Neural progenitor cell (in vitro differentiated cells): Measurements from ENCODE around the gene AUTS2. TPM values are rescaled to one million over a fixed set of nuclear protein-coding genes. Genes with fewer than 3 reads are reported as not detected.

Source experiments
- DNase-seq: peaks from one replicate; pipeline ENCODE4 v3.0.0-alpha.2; 2016; ENCODE audit warnings: low spot score
- H2AFZ ChIP-seq: fragments of 200-600 bp; sonication (generic); replicated peaks from 2 replicates; pipeline ENCODE4 v1.6.1; 2016; ENCODE audit warnings: antibody characterized with exemption
- H3F3A ChIP-seq: fragments of 200-600 bp; sonication (generic); 2 replicates; pipeline ENCODE4 v1.6.1; 2016; ENCODE audit warnings: antibody characterized with exemption, low read depth
- H3K27ac ChIP-seq: fragments of 200-600 bp; sonication (generic); 2 replicates; pipeline ENCODE4 v1.5.1; 2016; ENCODE audit warnings: mild to moderate bottlenecking
- H3K27me3 ChIP-seq: fragments of 200-600 bp; sonication (generic); 2 replicates; pipeline ENCODE4 v1.6.1; 2016; ENCODE audit warnings: mild to moderate bottlenecking, moderate library complexity
- H3K36me3 ChIP-seq: fragments of 200-600 bp; sonication (generic); 2 replicates; pipeline ENCODE4 v1.5.1; 2016
- H3K4me1 ChIP-seq: fragments of 200-600 bp; sonication (generic); 2 replicates; pipeline ENCODE4 v1.6.1; 2016; ENCODE audit warnings: mixed run types
- H3K4me2 ChIP-seq: fragments of 200-600 bp; sonication (generic); 2 replicates; pipeline ENCODE4 v1.6.1; 2016
- H3K4me3 ChIP-seq: fragments of 200-600 bp; sonication (generic); 2 replicates; pipeline ENCODE4 v1.5.1; 2016
- H3K79me2 ChIP-seq: fragments of 200-600 bp; sonication (generic); 2 replicates; pipeline ENCODE4 v1.6.1; 2016; ENCODE audit warnings: low read depth
- H3K9ac ChIP-seq: fragments of 200-600 bp; sonication (generic); 2 replicates; pipeline ENCODE4 v1.6.1; 2016
- H3K9me3 ChIP-seq: fragments of 200-600 bp; sonication (generic); 2 replicates; pipeline ENCODE4 v1.5.1; 2016; ENCODE audit warnings: low read depth
- H4K20me1 ChIP-seq: fragments of 200-600 bp; sonication (generic); 2 replicates; pipeline ENCODE4 v1.6.1; 2016; ENCODE audit warnings: low read depth
- H3K27ac Mint-ChIP-seq: 3 replicates; pipeline ENCODE4 v1.8.0; 2021; ENCODE audit warnings: mixed read lengths
- H3K27me3 Mint-ChIP-seq: 2 replicates; pipeline ENCODE4 v1.8.0; 2022; ENCODE audit warnings: low read depth, mild to moderate bottlenecking, inconsistent platforms, moderate library complexity, mixed read lengths; ENCODE audit not compliant: insufficient read depth
- H3K36me3 Mint-ChIP-seq: 3 replicates; pipeline ENCODE4 v1.8.0; 2021; ENCODE audit warnings: mixed read lengths
- H3K4me1 Mint-ChIP-seq: 3 replicates; pipeline ENCODE4 v1.8.0; 2021; ENCODE audit warnings: mixed read lengths
- H3K4me3 Mint-ChIP-seq: 3 replicates; pipeline ENCODE4 v1.8.0; 2021; ENCODE audit warnings: mild to moderate bottlenecking, moderate library complexity, mixed read lengths
- H3K9me3 Mint-ChIP-seq: 3 replicates; pipeline ENCODE4 v1.8.0; 2020; ENCODE audit warnings: mixed read lengths
- EZH2 ChIP-seq: fragments of 200-600 bp; sonication (generic); IDR thresholded peaks from 2 replicates; pipeline ENCODE4 v1.6.1; 2017; ENCODE audit warnings: antibody characterized with exemption, mild to moderate bottlenecking, moderate library complexity
- EZH2phosphoT487 ChIP-seq: fragments of 200-600 bp; sonication (generic); IDR thresholded peaks from 2 replicates; pipeline ENCODE4 v1.6.1; 2017; ENCODE audit warnings: antibody characterized with exemption
- total RNA-seq: library from RNA; depleted of rRNA; stranded (reverse); fragments of >200 nt; gene quantifications from 2 replicates; pipeline ENCODE4 v1.2.3, GENCODE V29; 2015; ENCODE audit warnings: low replicate concordance
- TF ChIP-seq, protein P1 (sequence below): fragments of 200-600 bp; sonication (generic); IDR thresholded peaks from 2 replicates; pipeline ENCODE4 v1.5.1; 2017; ENCODE audit warnings: antibody characterized with exemption, mild to moderate bottlenecking

Gene AUTS2
- total RNA-seq, 1 donor from 2014 or later, result 50.0 TPM

GRCh38 chr7:69722843-69723242, 124.6 kb downstream of the AUTS2 start:
- no peak overlapping the region for H3K9ac ChIP-seq
- no peaks in the 10 kb centered on the region for H3K36me3 ChIP-seq
- Mint-ChIP-seq H3K36me3 (peaks cover 3% of the 10 kb centered on the region), H3K4me1 (peaks cover 27% of the 10 kb centered on the region), H3K9me3 (peaks cover 3% of the 10 kb centered on the region), H3K27ac (no peak overlapping the region), H3K4me3 (no peak overlapping the region), H3K27me3 (no peaks in the 10 kb centered on the region)
- no peak overlapping the region for H3K27ac ChIP-seq
- H3K4me1 ChIP-seq, result peaks cover 7% of the 10 kb centered on the region
- no peaks in the 10 kb centered on the region for H4K20me1 ChIP-seq
- no peak overlapping the region for H3K4me3 ChIP-seq
- no peaks in the 10 kb centered on the region for H3K27me3 ChIP-seq
- DNase-seq, result no peak
- no peaks in the 10 kb centered on the region for H3K9me3 ChIP-seq
- H3K4me2 ChIP-seq, result no peak overlapping the region
- H3K79me2 ChIP-seq, result no peaks in the 10 kb centered on the region
- no peaks in the 10 kb centered on the region for H3F3A ChIP-seq
- no peak overlapping the region for H2AFZ ChIP-seq
- no peak for TF ChIP-seq EZH2

- Histone ChIP-seq H3K9me3 (no peaks in the 10 kb centered on the region), H3K4me1 (no peaks in the 10 kb centered on the region), H3K4me3 (no peak overlapping the region), H4K20me1 (no peaks in the 10 kb centered on the region), H3K27ac (no peak overlapping the region), H3K79me2 (no peaks in the 10 kb centered on the region), H3K36me3 (no peaks in the 10 kb centered on the region), H2AFZ (no peak overlapping the region), H3F3A (no peaks in the 10 kb centered on the region), H3K4me2 (no peak overlapping the region), H3K9ac (no peak overlapping the region), H3K27me3 (no peaks in the 10 kb centered on the region)
- Mint-ChIP-seq H3K36me3 (peaks cover 3% of the 10 kb centered on the region), H3K27ac (no peak overlapping the region), H3K9me3 (peaks cover 3% of the 10 kb centered on the region), H3K27me3 (no peaks in the 10 kb centered on the region), H3K4me3 (peak overlapping the region; percentile 7), H3K4me1 (peaks cover 28% of the 10 kb centered on the region)
- no peak for DNase-seq
- no peak for TF ChIP-seq EZH2
- TF ChIP-seq, protein P1, sequence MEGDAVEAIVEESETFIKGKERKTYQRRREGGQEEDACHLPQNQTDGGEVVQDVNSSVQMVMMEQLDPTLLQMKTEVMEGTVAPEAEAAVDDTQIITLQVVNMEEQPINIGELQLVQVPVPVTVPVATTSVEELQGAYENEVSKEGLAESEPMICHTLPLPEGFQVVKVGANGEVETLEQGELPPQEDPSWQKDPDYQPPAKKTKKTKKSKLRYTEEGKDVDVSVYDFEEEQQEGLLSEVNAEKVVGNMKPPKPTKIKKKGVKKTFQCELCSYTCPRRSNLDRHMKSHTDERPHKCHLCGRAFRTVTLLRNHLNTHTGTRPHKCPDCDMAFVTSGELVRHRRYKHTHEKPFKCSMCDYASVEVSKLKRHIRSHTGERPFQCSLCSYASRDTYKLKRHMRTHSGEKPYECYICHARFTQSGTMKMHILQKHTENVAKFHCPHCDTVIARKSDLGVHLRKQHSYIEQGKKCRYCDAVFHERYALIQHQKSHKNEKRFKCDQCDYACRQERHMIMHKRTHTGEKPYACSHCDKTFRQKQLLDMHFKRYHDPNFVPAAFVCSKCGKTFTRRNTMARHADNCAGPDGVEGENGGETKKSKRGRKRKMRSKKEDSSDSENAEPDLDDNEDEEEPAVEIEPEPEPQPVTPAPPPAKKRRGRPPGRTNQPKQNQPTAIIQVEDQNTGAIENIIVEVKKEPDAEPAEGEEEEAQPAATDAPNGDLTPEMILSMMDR, result no peak
- TF ChIP-seq EZH2phosphoT487, result no peak
These were observed 125.4 kb downstream of the AUTS2 start for GRCh38 chr7:69723663-69724062.

DNA sequence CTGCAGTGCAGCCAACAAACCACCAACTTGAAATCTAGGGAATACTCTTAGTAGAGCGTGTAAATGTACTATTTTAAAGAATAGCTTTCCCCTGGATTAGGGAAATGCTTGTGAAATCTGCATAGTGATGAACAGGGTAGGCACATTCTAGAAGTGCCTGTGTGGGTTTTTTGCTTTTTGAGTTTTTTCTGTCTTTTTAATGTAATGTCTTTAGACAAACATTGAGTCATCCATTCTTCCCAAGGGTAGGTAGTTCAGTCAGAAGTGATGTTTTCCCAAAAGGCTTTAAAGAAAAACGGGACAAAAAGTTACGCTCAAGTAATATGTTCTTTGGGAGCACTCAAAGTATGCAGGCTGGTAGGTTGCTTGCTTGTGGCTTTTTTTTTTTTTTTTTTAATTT, 130.0 kb downstream of the AUTS2 start:
- Mint-ChIP-seq H3K9me3 (peaks cover 3% of the 10 kb centered on the region), H3K4me1 (peaks cover 29% of the 10 kb centered on the region), H3K27ac (no peak overlapping the region), H3K36me3 (peaks cover 3% of the 10 kb centered on the region), H3K4me3 (no peak overlapping the region), H3K27me3 (no peaks in the 10 kb centered on the region)
- Histone ChIP-seq H3K36me3 (no peaks in the 10 kb centered on the region), H3K79me2 (no peaks in the 10 kb centered on the region), H3K9me3 (no peaks in the 10 kb centered on the region), H3K4me1 (peaks cover 10% of the 10 kb centered on the region), H3K9ac (no peak overlapping the region), H3K4me3 (no peak overlapping the region), H2AFZ (no peak overlapping the region), H3K27me3 (no peaks in the 10 kb centered on the region), H3F3A (no peaks in the 10 kb centered on the region), H3K4me2 (no peak overlapping the region), H4K20me1 (peaks cover 12% of the 10 kb centered on the region), H3K27ac (no peak overlapping the region)
- DNase-seq, result no peak
- TF ChIP-seq, protein P1, result no peak
- no peak for TF ChIP-seq EZH2phosphoT487
- no peak for TF ChIP-seq EZH2

GRCh38 chr7:69732203-69732602, 133.9 kb downstream of the AUTS2 start:
- H3F3A ChIP-seq, result no peaks in the 10 kb centered on the region
- peaks cover 42% of the 10 kb centered on the region for H3K4me1 Mint-ChIP-seq
- H3K4me1 ChIP-seq, result peaks cover 25% of the 10 kb centered on the region
- H3K27ac Mint-ChIP-seq, result no peak overlapping the region
- no peaks in the 10 kb centered on the region for H3K9me3 ChIP-seq
- TF ChIP-seq, protein P1, result no peak
- TF ChIP-seq EZH2 (no peak), EZH2phosphoT487 (no peak)
- no peaks in the 10 kb centered on the region for H3K79me2 ChIP-seq
- H3K9ac ChIP-seq, result no peak overlapping the region
- no peaks in the 10 kb centered on the region for H3K9me3 Mint-ChIP-seq
- H2AFZ ChIP-seq, result no peak overlapping the region
- H3K36me3 ChIP-seq, result no peaks in the 10 kb centered on the region
- no peak overlapping the region for H3K27ac ChIP-seq
- no peaks in the 10 kb centered on the region for H3K27me3 ChIP-seq
- no peak for DNase-seq
- H3K27me3 Mint-ChIP-seq, result no peaks in the 10 kb centered on the region
- no peak overlapping the region for H3K4me3 Mint-ChIP-seq
- H3K4me3 ChIP-seq, result no peak overlapping the region
- H3K36me3 Mint-ChIP-seq, result no peaks in the 10 kb centered on the region
- no peak overlapping the region for H3K4me2 ChIP-seq
- peaks cover 18% of the 10 kb centered on the region for H4K20me1 ChIP-seq
